Osteocyte (in vitro differentiated cells): ENCODE data around the gene ATP6V1G2. TPM values are rescaled to one million over a fixed set of nuclear protein-coding genes. Genes with fewer than 3 reads are reported as not detected.

Experiments
- DNase-seq: peaks from one replicate; pipeline ENCODE4 v3.0.0; 2021; ENCODE audit warnings: mixed read lengths; ENCODE audit not compliant: unreplicated experiment; ENCODE audit errors: extremely low spot score
- H3K27ac Mint-ChIP-seq: one replicate; pipeline ENCODE4 v1.8.0; 2021; ENCODE audit warnings: mild to moderate bottlenecking, mixed read lengths; ENCODE audit not compliant: unreplicated experiment
- H3K27me3 Mint-ChIP-seq: one replicate; pipeline ENCODE4 v1.8.0; 2021; ENCODE audit warnings: mixed read lengths; ENCODE audit not compliant: unreplicated experiment
- H3K36me3 Mint-ChIP-seq: one replicate; pipeline ENCODE4 v1.8.0; 2021; ENCODE audit warnings: mixed read lengths; ENCODE audit not compliant: unreplicated experiment
- H3K4me1 Mint-ChIP-seq: one replicate; pipeline ENCODE4 v1.8.0; 2021; ENCODE audit warnings: mixed read lengths; ENCODE audit not compliant: unreplicated experiment
- H3K4me3 Mint-ChIP-seq: one replicate; pipeline ENCODE4 v1.8.0; 2021; ENCODE audit warnings: mild to moderate bottlenecking, moderate library complexity, mixed read lengths; ENCODE audit not compliant: unreplicated experiment
- H3K9me3 Mint-ChIP-seq: one replicate; pipeline ENCODE4 v1.8.0; 2021; ENCODE audit warnings: mixed read lengths; ENCODE audit not compliant: unreplicated experiment
- CTCF ChIP-seq: fragments of 200-600 bp; sonication (generic); IDR thresholded peaks from 2 replicates; pipeline ENCODE4 v1.5.0; 2021; ENCODE audit warnings: antibody characterized with exemption, mild to moderate bottlenecking, moderate library complexity
- total RNA-seq: library from RNA; stranded (reverse); gene quantifications from 2 replicates; pipeline ENCODE4 v1.2.1, GENCODE V29; 2021

The ATP6V1G2 gene
- total RNA-seq, 1 donor from 2014 or later, result 9.0 TPM

- Mint-ChIP-seq H3K27ac (peak overlapping the region; percentile 90), H3K27me3 (no peaks in the 10 kb centered on the region), H3K9me3 (no peaks in the 10 kb centered on the region), H3K4me3 (peak overlapping the region; percentile 96), H3K4me1 (peaks cover 16% of the 10 kb centered on the region), H3K36me3 (no peaks in the 10 kb centered on the region)
- peak; percentile 96 for DNase-seq
- peak; percentile 100 for TF ChIP-seq CTCF
These were observed 34.5 kb upstream of the ATP6V1G2 start for GRCh38 chr6:31580807-31581433.

- Mint-ChIP-seq H3K27ac (no peak overlapping the region), H3K4me3 (peak overlapping the region; percentile 96), H3K27me3 (no peaks in the 10 kb centered on the region), H3K4me1 (peaks cover 16% of the 10 kb centered on the region), H3K9me3 (no peaks in the 10 kb centered on the region), H3K36me3 (no peaks in the 10 kb centered on the region)
- TF ChIP-seq CTCF, result no peak
- DNase-seq, result no peak
These were observed 34.0 kb upstream of the ATP6V1G2 start for GRCh38 chr6:31580438-31580740.

- DNase-seq, result no peak
- peak overlapping the region; percentile 96 for H3K4me3 Mint-ChIP-seq
- H3K4me1 Mint-ChIP-seq, result peaks cover 16% of the 10 kb centered on the region
- no peak for TF ChIP-seq CTCF
- H3K36me3 Mint-ChIP-seq, result no peaks in the 10 kb centered on the region
- no peak overlapping the region for H3K27ac Mint-ChIP-seq
- H3K9me3 Mint-ChIP-seq, result no peaks in the 10 kb centered on the region
- H3K27me3 Mint-ChIP-seq, result no peaks in the 10 kb centered on the region
These were observed 33.4 kb upstream of the ATP6V1G2 start for GRCh38 chr6:31579546-31580437.

GRCh38 chr6:31579119-31579505 is 32.7 kb upstream of the ATP6V1G2 start:
- Mint-ChIP-seq H3K36me3 (no peaks in the 10 kb centered on the region), H3K4me1 (peaks cover 16% of the 10 kb centered on the region), H3K27ac (no peak overlapping the region), H3K27me3 (no peaks in the 10 kb centered on the region), H3K4me3 (no peak overlapping the region), H3K9me3 (no peaks in the 10 kb centered on the region)
- TF ChIP-seq CTCF, result no peak
- no peak for DNase-seq
